Neural crest cell (in vitro differentiated cells): ENCODE measurements around the gene TYRO3. TPM values are rescaled to one million over a fixed set of nuclear protein-coding genes. Genes with fewer than 3 reads are reported as not detected.

Experiments used
- DNase-seq: peaks from one replicate; pipeline ENCODE4 v3.0.0; 2021; ENCODE audit warnings: low read depth, mixed read lengths, low spot score
- H3K27ac Mint-ChIP-seq: one replicate; pipeline ENCODE4 v1.8.0; 2021; ENCODE audit warnings: mild to moderate bottlenecking, mixed read lengths; ENCODE audit not compliant: unreplicated experiment
- H3K27me3 Mint-ChIP-seq: 2 replicates; pipeline ENCODE4 v1.8.0; 2021; ENCODE audit warnings: low read depth, mild to moderate bottlenecking, mixed read lengths
- H3K36me3 Mint-ChIP-seq: 2 replicates; pipeline ENCODE4 v1.8.0; 2021; ENCODE audit warnings: low read depth, mild to moderate bottlenecking, mixed read lengths
- H3K4me1 Mint-ChIP-seq: 2 replicates; pipeline ENCODE4 v1.8.0; 2021; ENCODE audit warnings: mixed read lengths
- H3K4me3 Mint-ChIP-seq: one replicate; pipeline ENCODE4 v1.8.0; 2021; ENCODE audit warnings: mild to moderate bottlenecking, mixed read lengths
- H3K9me3 Mint-ChIP-seq: 2 replicates; pipeline ENCODE4 v1.8.0; 2021; ENCODE audit warnings: mixed read lengths
- total RNA-seq: library from RNA; stranded (reverse); gene quantifications from 2 replicates; pipeline ENCODE4 v1.2.1, GENCODE V29; 2021
- TF ChIP-seq, protein P1 (sequence below): fragments of 200-600 bp; sonication (generic); conservative IDR thresholded peaks from 2 replicates; pipeline ENCODE4 v1.5.0; 2021; ENCODE audit warnings: antibody characterized with exemption, mild to moderate bottlenecking

TYRO3 gene
- total RNA-seq, 1 donor from 2014 or later: 71.7 TPM

DNA sequence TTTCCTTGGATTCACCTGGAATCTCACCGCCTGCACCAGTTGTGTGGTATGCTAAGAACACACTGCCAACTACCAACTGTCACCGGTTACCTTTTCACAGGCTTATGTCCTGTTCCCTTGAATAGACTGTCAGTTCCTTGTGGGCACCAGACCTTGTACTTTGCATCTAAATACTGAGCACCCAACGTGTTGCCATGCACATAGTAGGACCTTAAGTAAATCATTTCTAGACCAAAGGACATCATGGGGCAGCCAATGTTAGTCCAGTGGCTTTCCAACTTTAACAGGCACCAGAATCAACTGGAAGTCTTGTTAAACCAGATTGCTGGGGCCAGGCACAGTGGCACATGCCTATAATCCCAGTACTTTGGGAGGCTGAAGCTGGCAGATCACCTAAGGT is 13.8 kb upstream of the TYRO3 start:
- H3K4me3 Mint-ChIP-seq: peak overlapping the region; percentile 100
- TF ChIP-seq, protein P1, sequence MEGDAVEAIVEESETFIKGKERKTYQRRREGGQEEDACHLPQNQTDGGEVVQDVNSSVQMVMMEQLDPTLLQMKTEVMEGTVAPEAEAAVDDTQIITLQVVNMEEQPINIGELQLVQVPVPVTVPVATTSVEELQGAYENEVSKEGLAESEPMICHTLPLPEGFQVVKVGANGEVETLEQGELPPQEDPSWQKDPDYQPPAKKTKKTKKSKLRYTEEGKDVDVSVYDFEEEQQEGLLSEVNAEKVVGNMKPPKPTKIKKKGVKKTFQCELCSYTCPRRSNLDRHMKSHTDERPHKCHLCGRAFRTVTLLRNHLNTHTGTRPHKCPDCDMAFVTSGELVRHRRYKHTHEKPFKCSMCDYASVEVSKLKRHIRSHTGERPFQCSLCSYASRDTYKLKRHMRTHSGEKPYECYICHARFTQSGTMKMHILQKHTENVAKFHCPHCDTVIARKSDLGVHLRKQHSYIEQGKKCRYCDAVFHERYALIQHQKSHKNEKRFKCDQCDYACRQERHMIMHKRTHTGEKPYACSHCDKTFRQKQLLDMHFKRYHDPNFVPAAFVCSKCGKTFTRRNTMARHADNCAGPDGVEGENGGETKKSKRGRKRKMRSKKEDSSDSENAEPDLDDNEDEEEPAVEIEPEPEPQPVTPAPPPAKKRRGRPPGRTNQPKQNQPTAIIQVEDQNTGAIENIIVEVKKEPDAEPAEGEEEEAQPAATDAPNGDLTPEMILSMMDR: no peak
- no peaks in the 10 kb centered on the region for H3K27me3 Mint-ChIP-seq
- no peaks in the 10 kb centered on the region for H3K36me3 Mint-ChIP-seq
- peaks cover 13% of the 10 kb centered on the region for H3K4me1 Mint-ChIP-seq
- no peak for DNase-seq
- H3K27ac Mint-ChIP-seq: peak overlapping the region; percentile 72
- no peaks in the 10 kb centered on the region for H3K9me3 Mint-ChIP-seq

DNA sequence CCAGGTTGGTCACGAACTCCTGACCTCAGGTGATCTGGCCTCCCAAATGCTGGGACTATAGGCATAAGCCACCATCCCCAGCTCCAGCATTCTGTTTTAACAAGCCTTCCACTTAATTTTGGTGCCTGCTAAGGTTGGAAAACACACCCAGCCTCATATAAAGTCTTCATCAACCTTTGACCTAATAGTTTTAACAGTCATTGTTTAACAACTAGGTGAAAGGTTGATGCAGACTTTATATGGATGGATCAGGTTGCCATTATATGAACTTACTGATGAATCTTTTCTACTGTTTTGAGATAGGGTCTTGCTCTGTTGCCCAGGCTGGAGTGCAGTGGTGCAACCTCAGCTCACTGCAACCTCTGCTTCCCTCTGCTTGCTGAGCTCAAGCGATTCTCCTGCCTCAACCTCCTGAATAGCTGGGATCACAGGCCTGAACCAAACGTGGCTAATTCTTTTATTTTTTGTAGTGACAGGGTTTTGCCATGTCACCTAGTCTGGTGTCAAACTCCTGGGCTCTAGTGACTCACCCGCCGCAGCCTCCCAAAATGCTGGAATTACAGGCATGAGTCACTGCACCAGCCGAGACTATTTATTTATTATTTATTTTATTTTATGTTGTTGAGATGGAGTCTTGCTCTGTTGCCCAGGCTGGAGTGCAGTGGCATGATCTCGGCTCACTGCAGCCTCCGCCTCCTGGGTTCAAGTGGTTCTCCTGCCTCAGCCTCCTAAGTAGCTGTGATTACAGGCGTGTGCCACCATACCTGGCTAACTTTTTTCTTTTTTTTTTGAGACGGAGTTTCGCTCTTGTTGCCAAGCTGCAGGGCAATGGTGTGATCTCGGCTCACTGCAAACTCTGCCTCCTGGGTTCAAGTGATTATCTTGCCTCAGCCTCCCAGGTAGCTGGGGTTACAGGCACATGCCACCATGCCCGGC is 11.9 kb upstream of the TYRO3 start:
- TF ChIP-seq, protein P1: no peak
- no peak overlapping the region for H3K27ac Mint-ChIP-seq
- peak overlapping the region; percentile 23 for H3K4me3 Mint-ChIP-seq
- no peaks in the 10 kb centered on the region for H3K27me3 Mint-ChIP-seq
- H3K9me3 Mint-ChIP-seq: no peaks in the 10 kb centered on the region
- DNase-seq: no peak
- peaks cover 13% of the 10 kb centered on the region for H3K4me1 Mint-ChIP-seq
- H3K36me3 Mint-ChIP-seq: no peaks in the 10 kb centered on the region

- Mint-ChIP-seq H3K9me3 (no peaks in the 10 kb centered on the region), H3K4me1 (no peaks in the 10 kb centered on the region), H3K27ac (no peak overlapping the region), H3K27me3 (no peaks in the 10 kb centered on the region), H3K4me3 (no peak overlapping the region), H3K36me3 (no peaks in the 10 kb centered on the region)
- no peak for DNase-seq
- TF ChIP-seq, protein P1: no peak
Observed at GRCh38 chr15:41550066-41550775, 8.8 kb upstream of the TYRO3 start.

GRCh38 chr15:41553731-41554130 is 5.3 kb upstream of the TYRO3 start:
- TF ChIP-seq, protein P1: no peak
- H3K36me3 Mint-ChIP-seq: no peaks in the 10 kb centered on the region
- no peaks in the 10 kb centered on the region for H3K9me3 Mint-ChIP-seq
- peaks cover 8% of the 10 kb centered on the region for H3K27me3 Mint-ChIP-seq
- peaks cover 12% of the 10 kb centered on the region for H3K4me1 Mint-ChIP-seq
- H3K27ac Mint-ChIP-seq: no peak overlapping the region
- no peak for DNase-seq
- H3K4me3 Mint-ChIP-seq: no peak overlapping the region

GRCh38 chr15:41554343-41554742 is 4.7 kb upstream of the TYRO3 start:
- Mint-ChIP-seq H3K9me3 (no peaks in the 10 kb centered on the region), H3K27ac (no peak overlapping the region), H3K27me3 (peaks cover 8% of the 10 kb centered on the region), H3K4me3 (no peak overlapping the region), H3K4me1 (peaks cover 12% of the 10 kb centered on the region), H3K36me3 (no peaks in the 10 kb centered on the region)
- DNase-seq: no peak
- TF ChIP-seq, protein P1: no peak
